ENCODE results near the gene LSM2.

Gene LSM2

DNA sequence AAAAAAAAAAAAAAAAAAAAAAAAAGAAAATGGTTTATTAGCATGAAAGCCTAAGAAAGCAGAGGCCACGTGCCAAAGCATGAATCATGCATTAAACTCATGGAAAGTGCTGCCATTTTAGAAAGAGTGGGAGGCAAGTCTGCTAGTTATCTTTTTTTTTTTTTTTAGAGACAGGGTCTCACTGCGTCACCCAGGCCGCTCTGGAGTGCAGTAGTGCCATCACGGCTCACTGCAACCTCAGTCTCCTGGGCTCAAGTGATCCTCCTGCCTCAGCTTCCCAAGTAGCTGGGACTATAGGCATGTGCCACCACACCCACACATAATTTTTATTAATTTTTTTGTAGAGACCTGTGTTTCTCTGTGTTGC, 34.8 kb downstream of the LSM2 start:
- no peak overlapping the region for H3K4me2 ChIP-seq
- H3K27me3 ChIP-seq (ENCODE audit: insufficient read depth, low read depth), result no peaks in the 10 kb centered on the region
- no peak overlapping the region for H3K9ac ChIP-seq
- H3K36me3 ChIP-seq (ENCODE audit: insufficient read depth), result no peaks in the 10 kb centered on the region
- H3K79me2 ChIP-seq (ENCODE audit: insufficient read depth, low read depth), result no peaks in the 10 kb centered on the region
- H2AFZ ChIP-seq (ENCODE audit: low read depth), result no peak overlapping the region
- H4K20me1 ChIP-seq (ENCODE audit: insufficient read depth), result no peaks in the 10 kb centered on the region
- H3K27ac ChIP-seq, result no peak overlapping the region
- peaks cover 27% of the 10 kb centered on the region for H3K4me1 ChIP-seq (ENCODE audit: low read depth, poor library complexity, severe bottlenecking)
- TF ChIP-seq CTCF (conservative IDR thresholded peaks at IDR 0.05; ENCODE audit: low read depth, low read length), result no peak
- H3K4me3 ChIP-seq (IDR thresholded peaks at IDR 0.05; ENCODE audit: insufficient read depth, low read depth, low read length), result no peak overlapping the region

GRCh38 chr6:31770860-31771259, 35.9 kb downstream of the LSM2 start:
- Histone ChIP-seq H3K27ac (no peak overlapping the region), H2AFZ (ENCODE audit: low read depth) (no peak overlapping the region), H3K4me2 (no peak overlapping the region), H3K4me1 (ENCODE audit: low read depth, poor library complexity, severe bottlenecking) (peaks cover 15% of the 10 kb centered on the region), H3K27me3 (ENCODE audit: insufficient read depth, low read depth) (no peaks in the 10 kb centered on the region), H3K36me3 (ENCODE audit: insufficient read depth) (no peaks in the 10 kb centered on the region), H3K9ac (no peak overlapping the region), H3K79me2 (ENCODE audit: insufficient read depth, low read depth) (no peaks in the 10 kb centered on the region), H4K20me1 (ENCODE audit: insufficient read depth) (no peaks in the 10 kb centered on the region), H3K4me3 (IDR thresholded peaks at IDR 0.05; ENCODE audit: insufficient read depth, low read depth, low read length) (no peak overlapping the region)
- TF ChIP-seq CTCF (conservative IDR thresholded peaks at IDR 0.05; ENCODE audit: low read depth, low read length), result no peak

- Histone ChIP-seq H4K20me1 (ENCODE audit: insufficient read depth) (no peaks in the 10 kb centered on the region), H2AFZ (ENCODE audit: low read depth) (no peak overlapping the region), H3K79me2 (ENCODE audit: insufficient read depth, low read depth) (no peaks in the 10 kb centered on the region), H3K36me3 (ENCODE audit: insufficient read depth) (no peaks in the 10 kb centered on the region), H3K4me1 (ENCODE audit: low read depth, poor library complexity, severe bottlenecking) (peaks cover 7% of the 10 kb centered on the region), H3K9ac (no peak overlapping the region), H3K4me3 (IDR thresholded peaks at IDR 0.05; ENCODE audit: insufficient read depth, low read depth, low read length) (no peak overlapping the region), H3K27me3 (ENCODE audit: insufficient read depth, low read depth) (no peaks in the 10 kb centered on the region), H3K4me2 (no peak overlapping the region), H3K27ac (no peak overlapping the region)
- peak; percentile 85 for TF ChIP-seq CTCF (conservative IDR thresholded peaks at IDR 0.05; ENCODE audit: low read depth, low read length)
Measured at GRCh38 chr6:31769684-31770371, 36.9 kb downstream of the LSM2 start.

DNA sequence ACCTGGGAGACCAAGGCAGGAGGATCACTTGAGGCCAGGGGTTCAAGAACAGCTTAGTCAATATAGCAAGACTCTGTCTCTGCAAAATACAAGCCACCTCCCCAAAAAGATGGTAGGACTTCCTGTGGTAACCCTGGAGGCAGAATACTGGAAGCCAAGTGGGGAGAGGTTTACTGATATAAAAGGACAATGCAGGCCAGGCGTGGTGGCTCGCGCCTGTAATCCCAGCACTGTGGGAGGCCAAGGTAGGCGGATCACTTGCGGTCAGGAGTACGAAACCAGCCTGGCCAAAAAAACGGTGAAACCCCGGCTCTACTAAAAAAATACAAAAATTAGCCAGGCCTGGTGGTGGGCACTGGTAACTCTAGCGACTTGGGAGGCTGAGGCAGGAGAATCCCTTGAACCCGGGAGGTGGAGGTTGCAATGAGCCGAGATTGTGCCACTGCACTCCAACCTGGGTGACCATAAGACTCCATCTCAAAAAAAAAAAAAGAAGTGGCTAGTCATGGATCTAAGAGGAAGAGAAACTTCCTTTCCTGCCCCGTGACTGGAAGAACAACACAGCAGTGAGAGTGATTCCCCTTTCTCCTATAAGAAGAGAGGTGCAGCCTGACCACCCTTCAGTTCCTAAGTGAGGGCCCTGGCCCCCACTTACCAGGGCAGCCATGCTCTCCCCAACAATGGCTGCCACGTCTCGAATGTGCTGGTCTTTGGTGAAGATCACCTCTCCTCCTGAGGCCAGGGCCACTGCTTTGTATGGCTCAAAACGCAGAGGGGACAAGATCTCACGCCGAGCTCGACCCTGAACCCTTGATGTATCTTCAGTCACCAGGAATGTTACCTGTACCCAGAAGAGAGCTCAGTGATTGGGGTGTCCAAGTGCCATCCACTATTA, 38.2 kb downstream of the LSM2 start:
- H3K4me3 ChIP-seq (IDR thresholded peaks at IDR 0.05; ENCODE audit: insufficient read depth, low read depth, low read length), result no peak overlapping the region
- peaks cover 20% of the 10 kb centered on the region for H3K4me1 ChIP-seq (ENCODE audit: low read depth, poor library complexity, severe bottlenecking)
- H3K4me2 ChIP-seq, result no peak overlapping the region
- no peak overlapping the region for H3K9ac ChIP-seq
- H2AFZ ChIP-seq (ENCODE audit: low read depth), result no peak overlapping the region
- no peaks in the 10 kb centered on the region for H3K79me2 ChIP-seq (ENCODE audit: insufficient read depth, low read depth)
- no peak overlapping the region for H3K27ac ChIP-seq
- TF ChIP-seq CTCF (conservative IDR thresholded peaks at IDR 0.05; ENCODE audit: low read depth, low read length), result no peak
- no peaks in the 10 kb centered on the region for H3K27me3 ChIP-seq (ENCODE audit: insufficient read depth, low read depth)
- no peaks in the 10 kb centered on the region for H3K36me3 ChIP-seq (ENCODE audit: insufficient read depth)
- no peaks in the 10 kb centered on the region for H4K20me1 ChIP-seq (ENCODE audit: insufficient read depth)
